SK-N-SH treated with all-trans-retinoic acid at 6 μM for 48 hours (cell line): ENCODE results near the gene IRF2BPL.

Experiments used
- ATAC-seq: fragments of 200-7000 bp; cut with Tn5 transposase; 3 replicates; pipeline ENCODE4 v1.9.1; 2020; ENCODE audit warnings: mild to moderate bottlenecking, moderate library complexity
- ARNTL ChIP-seq: fragments of 450-650 bp; formaldehyde crosslinking; IDR thresholded peaks from 2 replicates; pipeline ENCODE4 v1.5.0; 2020; ENCODE audit warnings: low read depth, mild to moderate bottlenecking, moderate library complexity, borderline replicate concordance
- CREB5 ChIP-seq: fragments of 250-450 bp; sonication (Bioruptor Pico); IDR thresholded peaks from 2 replicates; pipeline ENCODE4 v1.5.1; 2020; ENCODE audit warnings: low read depth, mild to moderate bottlenecking, moderate library complexity
- CSDC2 ChIP-seq: fragments of 250-450 bp; sonication (Bioruptor Pico); IDR thresholded peaks from 2 replicates; pipeline ENCODE4 v1.5.0; 2020; ENCODE audit warnings: mild to moderate bottlenecking, moderate library complexity
- CSRNP3 ChIP-seq: fragments of 250-450 bp; sonication (Bioruptor Pico); IDR thresholded peaks from 2 replicates; pipeline ENCODE4 v1.5.1; 2021; ENCODE audit warnings: mild to moderate bottlenecking, moderate library complexity
- ESRRG ChIP-seq: fragments of 250-450 bp; sonication (Bioruptor Pico); IDR thresholded peaks from 2 replicates; pipeline ENCODE4 v1.6.1; 2021; ENCODE audit warnings: mild to moderate bottlenecking
- ISL1 ChIP-seq: fragments of 250-450 bp; sonication (Bioruptor Pico); IDR thresholded peaks from 2 replicates; pipeline ENCODE4 v2.1.2; 2022; ENCODE audit warnings: mild to moderate bottlenecking, moderate library complexity
- PATZ1 ChIP-seq: fragments of 250-450 bp; sonication (Bioruptor Pico); IDR thresholded peaks from 2 replicates; pipeline ENCODE4 v1.8.0; 2020; ENCODE audit warnings: mild to moderate bottlenecking, moderate library complexity, borderline replicate concordance
- POU6F1 ChIP-seq: fragments of 250-450 bp; sonication (Bioruptor Pico); IDR thresholded peaks from 2 replicates; pipeline ENCODE4 v1.8.0; 2021; ENCODE audit warnings: low read depth, mild to moderate bottlenecking, moderate library complexity, borderline replicate concordance
- PPARA ChIP-seq: fragments of 250-450 bp; sonication (Bioruptor Pico); IDR thresholded peaks from 2 replicates; pipeline ENCODE4 v1.5.0; 2020; ENCODE audit warnings: mild to moderate bottlenecking, borderline replicate concordance
- SNAI2 ChIP-seq: fragments of 250-450 bp; sonication (Bioruptor Pico); IDR thresholded peaks from 2 replicates; pipeline ENCODE4 v1.5.0; 2020; ENCODE audit warnings: mild to moderate bottlenecking, moderate library complexity
- TCF4 ChIP-seq: fragments of 250-450 bp; sonication (Bioruptor Pico); IDR thresholded peaks from 2 replicates; pipeline ENCODE4 v1.8.0; 2021; ENCODE audit warnings: mild to moderate bottlenecking, moderate library complexity, borderline replicate concordance
- TOX ChIP-seq: fragments of 250-450 bp; sonication (Bioruptor Pico); IDR thresholded peaks from 2 replicates; pipeline ENCODE4 v1.8.0; 2021; ENCODE audit warnings: mild to moderate bottlenecking, moderate library complexity, borderline replicate concordance
- TSHZ2 ChIP-seq: fragments of 250-450 bp; sonication (Bioruptor Pico); IDR thresholded peaks from 2 replicates; pipeline ENCODE4 v1.5.0; 2020; ENCODE audit warnings: mild to moderate bottlenecking, moderate library complexity
- ZC3H10 ChIP-seq: fragments of 250-450 bp; sonication (Bioruptor Pico); IDR thresholded peaks from 2 replicates; pipeline ENCODE4 v1.5.1; 2021; ENCODE audit warnings: mild to moderate bottlenecking, moderate library complexity
- ZFP3 ChIP-seq: fragments of 250-450 bp; sonication (Bioruptor Pico); IDR thresholded peaks from 2 replicates; pipeline ENCODE4 v1.5.0; 2020; ENCODE audit warnings: mild to moderate bottlenecking, moderate library complexity
- ZFP30 ChIP-seq: fragments of 450-650 bp; formaldehyde crosslinking; IDR thresholded peaks from 2 replicates; pipeline ENCODE4 v1.5.0; 2022; ENCODE audit warnings: mild to moderate bottlenecking, moderate library complexity
- ZNF565 ChIP-seq: fragments of 450-650 bp; formaldehyde crosslinking; conservative IDR thresholded peaks from 2 replicates; pipeline ENCODE4 v1.5.0; 2020; ENCODE audit warnings: low read depth, mild to moderate bottlenecking, moderate library complexity
- ZNF70 ChIP-seq: fragments of 450-650 bp; formaldehyde crosslinking; IDR thresholded peaks from 2 replicates; pipeline ENCODE4 v1.5.0; 2020; ENCODE audit warnings: mild to moderate bottlenecking, moderate library complexity
- ZNF8 ChIP-seq: fragments of 450-650 bp; formaldehyde crosslinking; IDR thresholded peaks from 2 replicates; pipeline ENCODE4 v1.5.0; 2020; ENCODE audit warnings: mild to moderate bottlenecking, moderate library complexity

Gene IRF2BPL

GRCh38 chr14:77004711-77005460 is 23.6 kb downstream of the IRF2BPL start:
- no peak for ATAC-seq
- TF ChIP-seq ZFP30 (CRISPR knock-in tag) (no peak), ISL1 (CRISPR knock-in tag) (no peak), ZC3H10 (CRISPR knock-in tag) (no peak), POU6F1 (CRISPR knock-in tag) (no peak), ARNTL (CRISPR knock-in tag) (no peak), SNAI2 (CRISPR knock-in tag) (no peak), ZNF8 (no peak), PATZ1 (no peak), PPARA (CRISPR knock-in tag) (no peak), TCF4 (CRISPR knock-in tag) (no peak)

GRCh38 chr14:77003960-77004710 is 24.4 kb downstream of the IRF2BPL start:
- ATAC-seq = no peak
- TF ChIP-seq TOX (no peak), ZFP3 (CRISPR knock-in tag) (no peak), ZNF70 (no peak), ISL1 (CRISPR knock-in tag) (no peak), CSRNP3 (no peak), CSDC2 (CRISPR knock-in tag) (no peak), CREB5 (CRISPR knock-in tag) (no peak), ESRRG (no peak), POU6F1 (CRISPR knock-in tag) (no peak), ZC3H10 (CRISPR knock-in tag) (no peak)

- ATAC-seq = no peak
These were observed 25.6 kb downstream of the IRF2BPL start for GRCh38 chr14:77002889-77003288.

More at GRCh38 chr14:77002889-77003288, 25.6 kb downstream of the IRF2BPL start:
- TF ChIP-seq ZNF565 (CRISPR knock-in tag) (no peak), CREB5 (CRISPR knock-in tag) (no peak), ESRRG (no peak), TSHZ2 (CRISPR knock-in tag) (no peak), CSDC2 (CRISPR knock-in tag) (no peak), TCF4 (CRISPR knock-in tag) (no peak)
- TF ChIP-seq, all 23 proteins: peak for 0
